Activated naive CD8-positive, alpha-beta T cell treated with anti-CD3 and anti-CD28 coated beads for 36 hours (primary cell): ENCODE data around the gene ITGAV. TPM values are rescaled to one million over a fixed set of nuclear protein-coding genes. Genes with fewer than 3 reads are reported as not detected.

Experiments
- DNase-seq: peaks from one replicate; pipeline ENCODE4 v3.0.0; 2021
- H3K27ac Mint-ChIP-seq: one replicate; pipeline ENCODE4 v1.8.0; 2022; ENCODE audit warnings: mild to moderate bottlenecking, moderate library complexity, mixed read lengths
- H3K27me3 Mint-ChIP-seq: one replicate; pipeline ENCODE4 v1.8.0; 2022; ENCODE audit warnings: mild to moderate bottlenecking, mixed read lengths
- H3K36me3 Mint-ChIP-seq: one replicate; pipeline ENCODE4 v1.8.0; 2021; ENCODE audit warnings: mild to moderate bottlenecking, mixed read lengths
- H3K4me1 Mint-ChIP-seq: one replicate; pipeline ENCODE4 v1.8.0; 2021; ENCODE audit warnings: mixed read lengths
- H3K4me3 Mint-ChIP-seq: one replicate; pipeline ENCODE4 v1.8.0; 2022; ENCODE audit warnings: mild to moderate bottlenecking, moderate library complexity, mixed read lengths
- H3K9me3 Mint-ChIP-seq: one replicate; pipeline ENCODE4 v1.8.0; 2022; ENCODE audit warnings: mixed read lengths
- total RNA-seq, 2 experiments: library from RNA; stranded (reverse); gene quantifications; one replicate each; pipeline ENCODE4 v1.2.3, GENCODE V29; 2021

Gene ITGAV
- total RNA-seq, 2 experiments from 2014 or later, result 3.6 to 3.9 TPM

DNA sequence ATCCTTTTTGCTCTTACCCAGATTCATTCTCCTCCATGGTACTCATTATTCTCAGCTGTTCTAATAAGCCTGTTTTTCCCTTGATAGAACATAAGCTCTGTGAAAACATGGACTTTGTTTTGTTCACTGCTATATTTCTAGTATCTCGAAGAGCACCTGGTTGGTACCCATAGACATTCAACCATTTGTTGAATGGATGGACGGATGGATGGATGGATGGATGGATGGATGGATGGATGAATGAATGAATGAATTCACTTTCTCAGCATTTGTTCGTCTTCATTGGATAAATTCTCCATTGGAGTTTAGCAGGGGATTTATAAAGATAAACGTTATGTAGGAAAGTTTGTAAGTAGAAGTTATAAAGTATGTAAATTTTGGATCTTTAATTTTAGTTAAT, 106.9 kb downstream of the ITGAV start:
- peaks cover 69% of the 10 kb centered on the region for H3K27me3 Mint-ChIP-seq
- peaks cover 9% of the 10 kb centered on the region for H3K4me1 Mint-ChIP-seq
- no peak overlapping the region for H3K27ac Mint-ChIP-seq
- H3K36me3 Mint-ChIP-seq, result no peaks in the 10 kb centered on the region
- H3K9me3 Mint-ChIP-seq, result no peaks in the 10 kb centered on the region
- H3K4me3 Mint-ChIP-seq, result no peak overlapping the region
- DNase-seq, result no peak

DNA sequence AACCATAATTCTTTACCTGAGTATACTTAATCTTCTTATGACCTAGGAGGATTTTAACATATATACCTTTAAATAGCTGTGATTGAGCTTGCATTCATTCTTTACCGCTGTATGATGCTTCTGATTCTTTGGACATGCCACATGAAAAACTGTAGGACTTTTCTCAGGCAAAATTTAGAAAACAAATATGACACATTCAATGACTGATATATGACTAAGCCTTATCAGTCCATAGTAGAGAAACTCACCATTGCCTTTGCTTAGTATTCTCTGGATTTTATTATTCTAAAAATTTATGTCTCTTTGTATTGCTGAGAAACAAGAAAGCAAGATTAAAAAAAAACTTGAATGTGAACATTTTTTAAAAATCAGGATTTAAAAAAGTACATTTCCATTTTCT, 107.7 kb downstream of the ITGAV start:
- Mint-ChIP-seq H3K27me3 (peaks cover 64% of the 10 kb centered on the region), H3K4me3 (no peak overlapping the region), H3K27ac (no peak overlapping the region), H3K9me3 (no peaks in the 10 kb centered on the region), H3K36me3 (no peaks in the 10 kb centered on the region), H3K4me1 (peaks cover 9% of the 10 kb centered on the region)
- no peak for DNase-seq

GRCh38 chr2:186699742-186700141, 109.9 kb downstream of the ITGAV start:
- no peaks in the 10 kb centered on the region for H3K36me3 Mint-ChIP-seq
- peaks cover 48% of the 10 kb centered on the region for H3K27me3 Mint-ChIP-seq
- H3K27ac Mint-ChIP-seq, result no peak overlapping the region
- no peaks in the 10 kb centered on the region for H3K9me3 Mint-ChIP-seq
- H3K4me3 Mint-ChIP-seq, result no peak overlapping the region
- no peak for DNase-seq
- H3K4me1 Mint-ChIP-seq, result peaks cover 3% of the 10 kb centered on the region

GRCh38 chr2:186702006-186702405, 112.2 kb downstream of the ITGAV start:
- no peaks in the 10 kb centered on the region for H3K9me3 Mint-ChIP-seq
- DNase-seq, result no peak
- H3K27me3 Mint-ChIP-seq, result peaks cover 26% of the 10 kb centered on the region
- no peak overlapping the region for H3K4me3 Mint-ChIP-seq
- H3K27ac Mint-ChIP-seq, result no peak overlapping the region
- no peaks in the 10 kb centered on the region for H3K4me1 Mint-ChIP-seq
- no peaks in the 10 kb centered on the region for H3K36me3 Mint-ChIP-seq

DNA sequence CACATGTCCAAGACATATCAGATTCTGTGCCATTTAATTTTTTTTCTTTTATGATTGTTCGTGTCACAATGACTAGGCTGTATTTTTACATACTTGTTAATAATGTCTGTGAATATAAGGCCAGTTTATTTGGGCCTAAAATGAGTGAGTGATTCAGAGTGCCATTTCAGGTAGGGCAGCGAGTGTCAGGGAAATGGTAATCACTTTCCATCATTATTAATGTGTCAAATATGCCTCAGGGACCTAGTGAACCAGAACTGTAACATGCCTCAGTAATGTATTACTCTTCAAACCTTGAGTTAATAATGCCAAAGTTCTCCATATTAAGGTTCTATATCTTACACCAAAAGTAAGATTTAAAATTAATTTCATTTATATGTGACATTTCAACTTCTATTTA, 112.6 kb downstream of the ITGAV start:
- H3K36me3 Mint-ChIP-seq, result no peaks in the 10 kb centered on the region
- H3K4me1 Mint-ChIP-seq, result no peaks in the 10 kb centered on the region
- no peak for DNase-seq
- peaks cover 21% of the 10 kb centered on the region for H3K27me3 Mint-ChIP-seq
- H3K4me3 Mint-ChIP-seq, result no peak overlapping the region
- no peak overlapping the region for H3K27ac Mint-ChIP-seq
- H3K9me3 Mint-ChIP-seq, result no peaks in the 10 kb centered on the region

GRCh38 chr2:186704897-186705296, 115.0 kb downstream of the ITGAV start:
- Mint-ChIP-seq H3K27ac (no peak overlapping the region), H3K9me3 (no peaks in the 10 kb centered on the region), H3K36me3 (no peaks in the 10 kb centered on the region), H3K4me1 (no peaks in the 10 kb centered on the region), H3K27me3 (peaks cover 10% of the 10 kb centered on the region), H3K4me3 (no peak overlapping the region)
- DNase-seq, result no peak

DNA sequence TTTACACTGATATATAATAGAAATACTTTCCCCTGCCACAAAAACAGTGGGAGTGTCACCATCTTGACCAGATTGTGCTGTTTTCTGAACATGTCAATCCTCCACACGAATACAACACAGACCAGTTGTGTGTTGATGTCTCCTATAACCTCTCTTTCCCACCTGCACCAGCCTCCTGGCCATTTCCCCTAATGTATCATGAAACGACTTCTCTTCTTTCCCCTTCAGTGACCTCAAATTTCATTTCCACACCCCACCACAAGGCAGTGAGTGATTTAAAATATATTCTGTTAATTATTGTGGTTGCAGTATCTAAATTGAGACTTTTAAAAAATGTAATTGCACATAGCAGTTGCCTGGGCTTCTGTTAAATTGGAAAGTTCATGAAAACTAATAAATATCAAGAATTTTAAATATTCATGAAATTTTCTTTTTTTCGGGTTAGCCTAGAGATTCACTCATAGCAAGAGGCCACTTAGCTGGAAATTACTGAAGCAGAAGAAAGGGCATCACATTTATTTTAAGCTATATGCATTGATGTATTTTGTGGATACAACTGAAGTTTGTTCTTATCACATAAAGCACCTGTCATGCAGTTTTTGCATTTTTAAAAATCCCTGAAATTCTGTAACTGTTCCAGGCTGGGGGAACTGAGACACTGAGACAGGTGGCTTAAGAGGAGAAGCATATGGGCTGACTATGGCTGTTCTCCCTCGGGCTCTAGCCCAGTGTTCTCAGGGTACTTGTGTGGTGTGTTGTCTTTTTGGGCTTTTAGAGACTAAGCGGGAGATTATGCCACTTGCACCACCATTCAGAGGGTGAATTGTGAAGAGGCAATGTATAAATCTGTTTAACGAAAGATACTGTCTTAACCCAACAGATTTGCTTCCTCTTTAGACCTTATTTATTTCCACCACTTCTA, 119.9 kb downstream of the ITGAV start:
- DNase-seq, result no peak
- Mint-ChIP-seq H3K4me1 (no peaks in the 10 kb centered on the region), H3K27ac (no peak overlapping the region), H3K36me3 (no peaks in the 10 kb centered on the region), H3K27me3 (peaks cover 4% of the 10 kb centered on the region), H3K9me3 (no peaks in the 10 kb centered on the region), H3K4me3 (no peak overlapping the region)

GRCh38 chr2:186713691-186714090, 123.8 kb downstream of the ITGAV start:
- DNase-seq, result no peak
- no peaks in the 10 kb centered on the region for H3K36me3 Mint-ChIP-seq
- no peak overlapping the region for H3K4me3 Mint-ChIP-seq
- no peaks in the 10 kb centered on the region for H3K27me3 Mint-ChIP-seq
- no peak overlapping the region for H3K27ac Mint-ChIP-seq
- H3K9me3 Mint-ChIP-seq, result no peaks in the 10 kb centered on the region
- H3K4me1 Mint-ChIP-seq, result no peaks in the 10 kb centered on the region

- Mint-ChIP-seq H3K36me3 (no peaks in the 10 kb centered on the region), H3K9me3 (no peaks in the 10 kb centered on the region), H3K4me1 (no peaks in the 10 kb centered on the region), H3K27me3 (peaks cover 3% of the 10 kb centered on the region), H3K4me3 (no peak overlapping the region), H3K27ac (no peak overlapping the region)
- DNase-seq, result no peak
Measured at GRCh38 chr2:186714611-186715010, 124.8 kb downstream of the ITGAV start.

DNA sequence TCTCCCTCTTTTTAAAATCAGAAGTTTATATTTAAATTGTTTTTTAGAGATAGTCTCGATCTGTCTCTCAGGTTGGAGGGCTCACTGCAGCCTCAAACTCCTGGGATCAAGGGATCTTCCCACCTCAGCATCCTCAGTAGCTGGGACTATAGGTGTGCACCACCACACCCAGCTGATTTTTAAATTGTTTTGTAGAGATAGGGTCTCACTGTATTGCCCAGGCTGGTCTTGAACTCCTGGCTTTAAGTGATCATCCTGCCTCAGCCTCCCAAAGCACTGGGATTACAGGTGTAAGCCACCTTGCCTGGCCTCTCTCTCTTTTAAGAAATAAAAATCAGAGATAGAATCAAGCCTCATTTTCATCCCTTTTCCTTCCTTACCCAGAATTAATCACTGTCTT, 126.1 kb downstream of the ITGAV start:
- DNase-seq, result no peak
- H3K27ac Mint-ChIP-seq, result no peak overlapping the region
- H3K27me3 Mint-ChIP-seq, result peaks cover 3% of the 10 kb centered on the region
- no peaks in the 10 kb centered on the region for H3K4me1 Mint-ChIP-seq
- H3K9me3 Mint-ChIP-seq, result no peaks in the 10 kb centered on the region
- H3K4me3 Mint-ChIP-seq, result no peak overlapping the region
- no peaks in the 10 kb centered on the region for H3K36me3 Mint-ChIP-seq

- H3K4me3 Mint-ChIP-seq, result no peak overlapping the region
- H3K27me3 Mint-ChIP-seq, result peaks cover 3% of the 10 kb centered on the region
- H3K4me1 Mint-ChIP-seq, result no peaks in the 10 kb centered on the region
- H3K36me3 Mint-ChIP-seq, result no peaks in the 10 kb centered on the region
- H3K9me3 Mint-ChIP-seq, result no peaks in the 10 kb centered on the region
- H3K27ac Mint-ChIP-seq, result no peak overlapping the region
- no peak for DNase-seq
Measured at GRCh38 chr2:186716899-186717298, 127.0 kb downstream of the ITGAV start.

- Mint-ChIP-seq H3K27me3 (peaks cover 3% of the 10 kb centered on the region), H3K4me3 (no peak overlapping the region), H3K27ac (no peak overlapping the region), H3K36me3 (no peaks in the 10 kb centered on the region), H3K9me3 (no peaks in the 10 kb centered on the region), H3K4me1 (no peaks in the 10 kb centered on the region)
- DNase-seq, result no peak
Measured at GRCh38 chr2:186717320-186718007, 127.6 kb downstream of the ITGAV start.

GRCh38 chr2:186718122-186718521, 128.3 kb downstream of the ITGAV start:
- no peak for DNase-seq
- Mint-ChIP-seq H3K4me3 (no peak overlapping the region), H3K27me3 (peaks cover 3% of the 10 kb centered on the region), H3K27ac (no peak overlapping the region), H3K4me1 (no peaks in the 10 kb centered on the region), H3K9me3 (no peaks in the 10 kb centered on the region), H3K36me3 (no peaks in the 10 kb centered on the region)

- no peak overlapping the region for H3K27ac Mint-ChIP-seq
- peaks cover 3% of the 10 kb centered on the region for H3K27me3 Mint-ChIP-seq
- no peak overlapping the region for H3K4me3 Mint-ChIP-seq
- H3K9me3 Mint-ChIP-seq, result no peaks in the 10 kb centered on the region
- DNase-seq, result no peak
- no peaks in the 10 kb centered on the region for H3K4me1 Mint-ChIP-seq
- no peaks in the 10 kb centered on the region for H3K36me3 Mint-ChIP-seq
Measured at GRCh38 chr2:186718903-186719302, 129.0 kb downstream of the ITGAV start.

DNA sequence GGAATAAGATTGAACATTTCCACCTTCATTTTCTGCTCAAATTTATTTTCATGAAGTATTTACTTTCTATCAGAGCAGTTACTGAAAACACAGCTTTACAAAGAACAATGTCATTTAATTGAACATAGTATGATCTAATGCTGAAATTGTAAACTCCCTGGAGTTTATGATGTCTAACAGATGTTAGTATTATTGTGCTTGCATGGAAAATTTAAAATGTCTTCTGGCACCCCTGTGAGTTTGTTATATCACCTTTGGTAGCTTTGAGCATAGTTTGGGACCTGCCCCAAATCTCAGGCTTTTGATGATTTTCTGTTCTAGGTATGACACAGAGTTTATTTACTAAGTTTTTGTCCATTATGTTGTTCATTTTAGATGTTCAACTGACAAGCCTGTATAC, 132.1 kb downstream of the ITGAV start:
- Mint-ChIP-seq H3K27me3 (peaks cover 3% of the 10 kb centered on the region), H3K27ac (no peak overlapping the region), H3K4me1 (no peaks in the 10 kb centered on the region), H3K9me3 (no peaks in the 10 kb centered on the region), H3K36me3 (no peaks in the 10 kb centered on the region), H3K4me3 (no peak overlapping the region)
- DNase-seq, result no peak

GRCh38 chr2:186724736-186725135, 134.9 kb downstream of the ITGAV start:
- Mint-ChIP-seq H3K27ac (no peak overlapping the region), H3K27me3 (no peaks in the 10 kb centered on the region), H3K4me1 (no peaks in the 10 kb centered on the region), H3K4me3 (no peak overlapping the region), H3K36me3 (no peaks in the 10 kb centered on the region), H3K9me3 (no peaks in the 10 kb centered on the region)
- no peak for DNase-seq
